ENCODE data around the gene ABL2. TPM values are rescaled to one million over a fixed set of nuclear protein-coding genes. Genes with fewer than 3 reads are reported as not detected.
"Not testable (repeated sequence)": the region's sequence is repeated elsewhere in the genome, so short reads cannot be mapped to it uniquely, and the experiment has no call there.

The ABL2 gene
- total RNA-seq, 1 donor from 2014 or later, result 60.3 TPM

- peak; percentile 47 for DNase-seq (ENCODE audit: low read depth)
Observed at GRCh38 chr1:179137617-179138255, 91.7 kb downstream of the ABL2 start.

- not testable (repeated sequence) for DNase-seq (ENCODE audit: low read depth)
Observed at GRCh38 chr1:179135707-179136106, 93.8 kb downstream of the ABL2 start.

GRCh38 chr1:179135168-179135567 is 94.3 kb downstream of the ABL2 start:
- not testable (repeated sequence) for DNase-seq (ENCODE audit: low read depth)

GRCh38 chr1:179129702-179130473 is 99.6 kb downstream of the ABL2 start:
- DNase-seq (ENCODE audit: low read depth), result no peak

- DNase-seq (ENCODE audit: low read depth), result no peak
Observed at GRCh38 chr1:179128520-179128919, 101.0 kb downstream of the ABL2 start.

- DNase-seq (ENCODE audit: low read depth), result peak; percentile 66
Observed at GRCh38 chr1:179127163-179127895, 102.1 kb downstream of the ABL2 start.

- peak; percentile 43 for DNase-seq (ENCODE audit: low read depth)
Observed at GRCh38 chr1:179126338-179127060, 103.0 kb downstream of the ABL2 start.

GRCh38 chr1:179124873-179125272 is 104.6 kb downstream of the ABL2 start:
- no peak for DNase-seq (ENCODE audit: low read depth)

- peak; percentile 41 for DNase-seq (ENCODE audit: low read depth)
Observed at GRCh38 chr1:179121159-179121938, 108.1 kb downstream of the ABL2 start.

GRCh38 chr1:179120736-179121135 is 108.7 kb downstream of the ABL2 start:
- DNase-seq (ENCODE audit: low read depth), result no peak

GRCh38 chr1:179119513-179119912 is 110.0 kb downstream of the ABL2 start:
- DNase-seq (ENCODE audit: low read depth), result no peak

GRCh38 chr1:179115181-179115580 is 114.3 kb downstream of the ABL2 start:
- no peak for DNase-seq (ENCODE audit: low read depth)

- DNase-seq (ENCODE audit: low read depth), result no peak
Observed at GRCh38 chr1:179108644-179109043, 120.8 kb downstream of the ABL2 start.

- peak; percentile 81 for DNase-seq (ENCODE audit: low read depth)
Observed at GRCh38 chr1:179107706-179108629, 121.5 kb downstream of the ABL2 start.

- DNase-seq (ENCODE audit: low read depth), result no peak
Observed at GRCh38 chr1:179105393-179105792, 124.1 kb downstream of the ABL2 start.

GRCh38 chr1:179104611-179105250 is 124.7 kb downstream of the ABL2 start:
- no peak for DNase-seq (ENCODE audit: low read depth)

- DNase-seq (ENCODE audit: low read depth), result no peak
Observed at GRCh38 chr1:179103999-179104398, 125.5 kb downstream of the ABL2 start.

GRCh38 chr1:179101566-179101965 is 127.9 kb downstream of the ABL2 start:
- no peak for DNase-seq (ENCODE audit: low read depth)

GRCh38 chr1:179099891-179100290 is 129.6 kb downstream of the ABL2 start:
- DNase-seq (ENCODE audit: low read depth), result no peak

Data from myocyte (in vitro differentiated cells).